ENCODE data around the gene ETF1. TPM values are rescaled to one million over a fixed set of nuclear protein-coding genes. Genes with fewer than 3 reads are reported as not detected.

The ETF1 gene
- 10 to 100 TPM; 64.0 to 64.7 TPM for total RNA-seq

DNA sequence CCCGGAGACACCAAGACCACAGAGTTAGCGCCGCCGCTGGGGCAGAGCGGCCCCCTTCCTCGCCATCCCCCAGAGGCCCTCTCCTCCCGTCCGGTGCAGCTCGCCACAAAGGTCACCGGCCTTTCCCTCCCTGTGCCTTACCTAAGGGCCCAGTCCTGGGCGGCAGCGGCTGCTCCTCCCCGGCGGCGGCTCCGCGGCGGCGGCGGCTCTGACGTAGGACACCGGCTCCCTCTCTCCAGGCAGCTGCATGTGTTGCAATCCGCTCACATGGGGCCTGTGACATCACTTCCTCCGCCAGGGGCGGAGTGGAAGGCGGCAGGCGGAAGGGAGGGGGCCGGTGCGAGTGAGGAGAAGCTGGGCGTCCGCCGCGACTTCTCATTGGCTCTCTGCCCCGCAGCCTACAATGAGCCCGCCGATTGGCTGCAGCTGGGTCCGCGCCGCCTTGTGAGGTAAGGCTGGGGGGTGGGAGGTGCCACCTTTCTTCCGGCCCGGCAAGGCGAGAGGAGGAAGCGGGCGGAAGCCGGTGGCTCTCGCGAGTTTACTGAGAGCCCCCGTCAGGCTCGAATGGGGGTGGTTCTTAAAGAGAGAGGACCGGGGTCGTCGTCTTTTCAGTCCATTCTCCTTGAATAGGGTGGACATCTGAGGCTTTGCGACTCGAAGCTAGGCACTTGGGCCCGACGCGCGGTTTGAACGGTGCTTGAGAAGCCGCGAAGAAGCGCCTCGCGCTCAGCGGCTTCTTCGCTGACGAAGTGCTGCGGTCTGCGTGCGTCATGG is at the start of gene ETF1:
ETF1 (minus strand) TSS at position 281 of the 774 bp plus-strand sequence. CDS start 318 bp downstream, outside the sequence.

DNA sequence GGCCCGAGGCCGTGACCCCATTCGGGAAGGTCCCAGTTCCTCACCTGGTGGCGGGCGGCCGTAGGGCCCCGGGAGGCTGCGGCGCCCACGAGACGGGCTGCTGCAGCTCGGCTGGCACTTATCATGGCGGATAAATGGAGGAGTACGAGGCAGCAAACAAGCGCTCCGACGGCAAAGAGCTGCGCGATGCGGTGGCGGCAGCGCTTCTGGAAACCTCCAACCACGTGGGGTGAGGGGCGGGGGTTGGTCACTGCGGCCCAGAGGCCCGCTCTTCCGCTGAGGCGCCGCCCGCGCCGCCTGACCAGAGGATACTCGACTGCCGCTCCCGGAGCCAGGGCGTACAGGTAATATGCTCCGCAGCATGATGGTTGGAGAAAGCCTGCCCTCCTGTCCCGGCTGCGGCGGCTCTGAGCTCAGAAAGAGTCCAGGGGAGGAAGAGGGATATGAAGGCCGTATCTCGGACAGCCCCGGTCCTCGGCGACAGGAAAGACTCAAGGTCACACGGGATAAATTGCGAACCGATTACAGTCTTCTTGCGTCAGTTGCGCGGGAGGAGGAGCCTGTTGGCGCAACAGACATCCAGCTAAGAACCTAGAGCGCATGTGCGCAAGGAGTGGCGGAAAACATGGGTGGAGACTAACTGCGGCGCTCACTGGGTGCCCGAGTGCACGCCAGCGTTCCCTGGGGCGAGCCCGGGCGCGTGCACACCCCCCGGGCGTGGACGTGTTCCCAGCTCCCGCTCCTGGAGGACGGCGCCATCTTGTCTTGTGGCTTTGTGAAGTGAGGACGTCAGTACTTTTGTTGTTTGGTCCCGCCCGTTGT is 32.4 kb upstream of the ETF1 start, which contains the start of gene HSPA9:
HSPA9 (minus strand) TSS at position 208 of the 822 bp plus-strand sequence; CDS start at position 125, 83 bp downstream.

GRCh38 chr5:138465261-138466124 is 77.5 kb downstream of the ETF1 start, which contains the start of gene EGR1:
TSS of gene EGR1 (plus strand) at chr5:138465479. CDS start at chr5:138465762, 283 bp downstream.

Other genes starting within 250 kb of the ETF1 start
- 10 to 100 TPM; 10.8 to 11.1 TPM for gene CDC25C, start 211.4 kb downstream of the ETF1 start, total RNA-seq
- 10 to 100 TPM; 21.2 to 22.8 TPM for gene FAM53C, start 205.0 kb downstream of the ETF1 start, total RNA-seq
- gene KDM3B, start 190.6 kb downstream of the ETF1 start, total RNA-seq = 10 to 100 TPM; 64.1 to 66.5 TPM
- gene REEP2, start 104.2 kb downstream of the ETF1 start, total RNA-seq = 1 to 10 TPM in 1 of 2 experiments, under 1 TPM in 1; 0.60 to 1.1 TPM
- gene EGR1, start 77.8 kb downstream of the ETF1 start, total RNA-seq = 10 to 100 TPM; 10.1 to 11.8 TPM
- gene HSPA9, start 32.2 kb upstream of the ETF1 start, total RNA-seq = 100 to 1,000 TPM; 168 to 176 TPM
- gene CTNNA1, start 210.2 kb upstream of the ETF1 start, total RNA-seq = 10 to 100 TPM; 23.8 to 25.2 TPM

Data from activated naive CD4-positive, alpha-beta T cell treated with anti-CD3 and anti-CD28 coated beads, Interleukin-2, amount 10 ng/mL, durations not matched to agents 5 hours and 36 hours (primary cell).